Activated CD8-positive, alpha-beta memory T cell treated with anti-CD3 and anti-CD28 coated beads for 24 hours (primary cell): ENCODE results near the gene RNF8.
"Not testable (repeated sequence)": the region's sequence is repeated elsewhere in the genome, so short reads cannot be mapped to it uniquely, and the experiment has no call there.

Experiments used
- DNase-seq: peaks from one replicate; pipeline ENCODE4 v3.0.0-alpha.2; 2020

Gene RNF8

GRCh38 chr6:37321516-37322415 is 32.0 kb upstream of the RNF8 start:
- peak; percentile 35 for DNase-seq

GRCh38 chr6:37323580-37323979 is 30.2 kb upstream of the RNF8 start:
- DNase-seq: peak; percentile 24

GRCh38 chr6:37324131-37325033 is 29.4 kb upstream of the RNF8 start:
- DNase-seq: peak; percentile 21

- not testable (repeated sequence) for DNase-seq
Measured at GRCh38 chr6:37330345-37330744, 23.4 kb upstream of the RNF8 start.

- DNase-seq: no peak
Measured at GRCh38 chr6:37331047-37331446, 22.7 kb upstream of the RNF8 start.

- DNase-seq: no peak
Measured at GRCh38 chr6:37332894-37333293, 20.9 kb upstream of the RNF8 start.

- DNase-seq: no peak
Measured at GRCh38 chr6:37334047-37334446, 19.7 kb upstream of the RNF8 start.

GRCh38 chr6:37338317-37338716 is 15.5 kb upstream of the RNF8 start:
- not testable (repeated sequence) for DNase-seq

GRCh38 chr6:37338745-37339255 is 15.0 kb upstream of the RNF8 start:
- no peak for DNase-seq

- no peak for DNase-seq
Measured at GRCh38 chr6:37339741-37340638, 13.8 kb upstream of the RNF8 start.

GRCh38 chr6:37340639-37340943 is 13.2 kb upstream of the RNF8 start:
- no peak for DNase-seq

- DNase-seq: no peak
Measured at GRCh38 chr6:37343248-37343647, 10.5 kb upstream of the RNF8 start.

GRCh38 chr6:37344308-37344707 is 9.5 kb upstream of the RNF8 start:
- no peak for DNase-seq

- DNase-seq: not testable (repeated sequence)
Measured at GRCh38 chr6:37345804-37346203, 8.0 kb upstream of the RNF8 start.

GRCh38 chr6:37347177-37347576 is 6.6 kb upstream of the RNF8 start:
- DNase-seq: no peak

GRCh38 chr6:37347670-37348111 is 6.1 kb upstream of the RNF8 start:
- no peak for DNase-seq

GRCh38 chr6:37351027-37351426 is 2.8 kb upstream of the RNF8 start:
- DNase-seq: no peak

- no peak for DNase-seq
Measured at GRCh38 chr6:37352384-37352783, 1.4 kb upstream of the RNF8 start.

- peak; percentile 58 for DNase-seq
Measured at GRCh38 chr6:37354526-37355384, 972 bp downstream of the RNF8 start.

GRCh38 chr6:37357288-37357687 is 3.5 kb downstream of the RNF8 start:
- DNase-seq: no peak

GRCh38 chr6:37357860-37358259 is 4.1 kb downstream of the RNF8 start:
- DNase-seq: no peak

- no peak for DNase-seq
Measured at GRCh38 chr6:37359039-37359438, 5.3 kb downstream of the RNF8 start.
